D341Med (cell line): ENCODE measurements around the gene IL17B.

ENCODE experiments used
- DNase-seq: peaks from one replicate; pipeline ENCODE4 v3.0.0; 2012; ENCODE audit warnings: low spot score

IL17B gene

GRCh38 chr5:149357370-149358293 lies 21.5 kb downstream of the IL17B start, which contains the start of gene PCYOX1L:
PCYOX1L (plus strand) TSS chr5:149358046; CDS start chr5:149358069, 23 bp downstream.
- DNase-seq: peak; percentile 97

DNA sequence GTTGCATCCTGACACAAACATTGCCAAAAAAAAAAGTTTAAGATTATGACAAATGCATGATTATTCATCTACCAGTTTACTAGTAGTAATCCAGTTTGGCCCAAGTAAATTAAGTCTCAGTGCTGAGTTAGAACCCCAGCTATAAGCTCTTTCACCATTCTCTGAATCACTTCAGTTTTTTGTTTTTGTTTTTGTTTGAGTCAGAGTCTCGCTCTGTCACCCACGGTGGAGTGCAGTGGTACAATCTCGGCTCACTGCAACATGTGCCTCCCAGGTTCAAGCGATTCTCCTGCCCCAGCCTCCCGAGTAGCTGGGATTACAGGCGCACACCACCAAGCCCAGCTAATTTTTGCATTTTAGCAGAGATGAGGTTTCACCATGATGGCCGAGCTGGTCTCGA lies 22.7 kb downstream of the IL17B start:
- no peak for DNase-seq

GRCh38 chr5:149355688-149356087 lies 23.4 kb downstream of the IL17B start:
- no peak for DNase-seq

- no peak for DNase-seq
Observed at GRCh38 chr5:149353911-149354310, 25.2 kb downstream of the IL17B start.

GRCh38 chr5:149352169-149352568 lies 26.9 kb downstream of the IL17B start:
- DNase-seq: no peak

DNA sequence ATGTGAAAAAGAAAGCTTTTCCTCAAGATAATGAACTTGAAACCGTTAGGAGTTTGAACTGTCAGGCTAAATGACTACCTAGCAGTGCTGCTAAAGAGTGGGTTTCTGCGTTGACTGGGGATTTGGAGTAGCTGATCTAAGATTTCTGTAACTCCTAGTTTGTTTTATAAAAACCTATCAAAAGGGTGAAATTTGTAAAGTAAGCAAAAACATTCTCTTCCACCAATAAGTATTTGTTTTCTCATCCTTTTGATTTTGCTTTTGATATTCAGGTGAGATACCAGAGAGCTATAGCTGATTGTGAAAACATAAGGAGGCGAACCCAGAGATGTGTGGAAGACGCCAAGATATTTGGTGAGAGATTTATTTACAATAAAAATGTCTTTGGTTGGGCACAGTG lies 29.7 kb downstream of the IL17B start:
- DNase-seq: no peak

DNA sequence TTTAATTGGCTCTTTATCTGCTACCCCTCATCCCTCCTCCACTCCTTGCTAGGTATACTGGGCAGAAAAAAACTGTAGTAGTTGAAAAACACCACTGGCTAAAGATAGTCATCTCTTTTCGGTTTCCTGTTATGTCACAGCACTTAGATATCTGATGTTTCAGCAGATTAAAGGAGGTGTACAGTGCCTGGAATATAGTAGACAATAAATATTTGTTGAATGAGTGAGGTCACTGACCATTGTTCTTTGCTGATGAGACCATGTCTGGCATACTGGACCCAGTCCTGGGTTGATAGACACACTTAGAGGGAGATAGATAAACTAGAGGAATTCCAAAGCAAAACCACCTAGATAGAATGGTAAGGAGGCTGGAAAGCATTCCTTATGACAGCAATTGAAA lies 30.6 kb downstream of the IL17B start:
- no peak for DNase-seq

GRCh38 chr5:149345892-149346222 lies 33.2 kb downstream of the IL17B start:
- DNase-seq: peak; percentile 31

DNA sequence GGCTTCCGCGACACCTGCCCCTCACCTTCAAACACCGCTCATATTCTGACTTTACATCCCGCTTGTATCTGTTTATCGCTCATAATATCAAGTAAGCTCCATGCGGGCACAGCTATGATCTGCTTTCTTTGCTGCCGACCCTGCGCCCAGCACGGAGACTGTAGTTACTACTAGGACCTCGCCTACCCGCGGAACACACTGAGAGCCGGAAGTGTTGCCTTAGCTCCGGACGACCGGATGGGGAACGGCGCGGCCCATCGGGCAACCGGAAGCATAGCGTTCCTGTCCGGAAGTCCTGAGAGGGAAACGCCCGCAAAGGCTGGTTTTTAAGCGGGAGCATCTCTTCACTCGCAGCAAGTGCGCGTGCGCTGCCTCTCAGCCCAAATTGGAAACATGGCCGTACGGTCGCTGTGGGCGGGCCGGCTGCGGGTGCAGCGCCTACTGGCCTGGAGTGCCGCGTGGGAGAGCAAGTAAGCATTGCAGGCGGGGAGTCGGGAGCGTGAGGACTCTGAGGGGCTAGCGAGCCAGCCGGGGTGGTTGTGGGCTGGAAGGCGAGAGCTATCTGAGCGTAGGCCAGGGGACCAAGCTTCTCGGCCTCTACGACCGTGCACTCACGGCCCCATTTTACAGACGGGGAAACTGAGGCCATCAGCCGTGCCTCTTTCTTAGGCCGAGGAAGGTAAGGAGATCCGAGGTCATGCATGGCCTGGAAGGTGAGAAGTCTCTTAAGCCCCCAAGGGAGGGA lies 33.8 kb downstream of the IL17B start, which contains the start of gene GRPEL2:
TSS of gene GRPEL2 (plus strand) at position 353 of the 745 bp plus-strand sequence. CDS start at position 394, 41 bp downstream.
- peak; percentile 95 for DNase-seq

DNA sequence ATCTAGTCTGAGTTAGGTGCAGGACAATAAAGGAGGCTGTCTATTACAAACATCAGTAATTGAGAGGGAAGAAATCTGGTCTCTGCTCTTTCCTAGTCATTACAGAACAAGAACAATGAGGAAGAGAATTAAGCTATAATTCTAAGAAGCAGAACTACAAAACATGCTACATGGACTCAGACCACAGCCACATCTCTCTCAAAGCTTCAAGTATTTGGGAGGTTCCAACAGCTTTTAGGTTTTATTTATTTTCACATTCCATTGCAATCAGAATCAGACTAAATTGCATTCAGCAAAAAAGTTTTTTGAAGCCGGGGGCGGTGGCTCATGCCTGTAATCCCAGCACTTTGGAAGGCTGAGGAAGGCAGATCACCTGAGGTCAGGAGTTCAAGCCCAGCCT lies 34.9 kb downstream of the IL17B start:
- no peak for DNase-seq

DNA sequence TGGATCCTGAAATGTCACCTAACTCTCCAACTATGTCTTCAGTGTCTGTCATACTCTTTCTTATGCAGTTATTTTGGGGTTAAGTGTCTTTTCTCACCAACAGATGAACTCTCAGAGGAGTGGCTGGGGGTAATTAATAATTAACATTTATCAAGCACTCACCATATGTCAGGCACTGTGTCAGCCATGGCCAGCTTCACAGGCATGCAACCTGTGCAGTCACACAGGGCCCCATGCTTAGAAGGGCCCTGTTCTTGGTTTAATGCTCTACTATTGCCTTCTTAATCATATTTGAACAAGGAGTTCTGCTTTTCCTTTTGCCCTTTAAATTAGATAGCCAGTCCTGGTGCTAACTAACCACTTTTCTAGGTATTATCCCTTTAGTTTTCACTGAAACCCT lies 37.2 kb downstream of the IL17B start:
- DNase-seq: no peak

DNA sequence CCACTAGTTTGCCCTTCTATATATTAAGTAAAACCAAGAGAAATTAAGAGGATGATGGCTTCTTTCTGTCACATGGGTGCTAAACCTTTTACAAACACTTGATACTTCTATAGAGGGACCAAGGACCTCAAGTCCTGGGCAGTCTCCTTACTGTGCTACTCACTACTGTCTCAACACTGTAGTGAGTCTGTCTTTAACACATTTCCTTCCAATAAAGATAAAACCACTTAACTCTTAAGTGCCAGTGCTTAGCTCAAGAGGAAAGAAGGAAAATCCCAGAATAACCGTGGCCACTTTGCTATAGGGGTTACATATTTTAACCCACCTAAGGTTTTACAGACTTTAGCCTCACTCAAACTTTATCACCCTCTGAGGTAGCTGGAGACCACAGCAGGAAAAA lies 38.2 kb downstream of the IL17B start:
- DNase-seq: no peak

DNA sequence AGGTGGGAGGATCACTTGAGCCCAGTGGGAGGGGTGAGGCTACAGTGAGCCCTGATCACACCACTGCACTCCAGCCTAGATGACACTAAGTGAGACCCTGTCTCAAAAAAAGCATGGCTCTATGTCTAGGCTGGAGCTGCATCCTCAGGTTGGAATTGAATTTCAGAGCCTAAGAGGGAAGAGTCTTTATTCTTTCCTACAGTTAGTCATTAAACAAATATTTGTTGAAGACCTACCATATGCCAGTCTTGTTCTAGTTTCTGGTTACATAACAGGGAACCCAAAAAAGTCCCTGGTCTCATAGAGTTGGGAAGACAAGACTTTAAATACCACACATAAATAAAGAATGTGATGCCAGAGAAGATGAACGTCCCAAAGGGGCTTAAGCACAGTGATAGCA lies 40.7 kb downstream of the IL17B start:
- DNase-seq: no peak

DNA sequence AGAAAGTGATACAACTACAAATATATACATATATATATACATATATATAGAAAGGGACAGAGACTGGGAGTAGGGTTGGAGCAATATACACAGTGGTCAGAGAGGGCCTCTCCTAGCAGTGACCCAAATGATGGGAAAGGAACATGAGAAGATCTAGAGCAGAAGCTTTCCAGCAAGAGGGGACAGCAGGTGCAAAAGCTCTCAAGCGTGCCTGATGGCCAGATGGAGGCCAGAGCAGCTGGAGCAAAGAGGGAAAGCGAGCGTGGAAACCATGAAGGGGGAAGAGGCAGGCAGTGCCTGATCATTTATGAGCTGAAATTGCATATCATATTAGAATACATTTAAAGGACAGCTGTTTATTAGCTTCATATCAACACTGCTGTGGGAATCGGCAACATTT lies 41.4 kb downstream of the IL17B start:
- no peak for DNase-seq

GRCh38 chr5:149333711-149334443 lies 45.2 kb downstream of the IL17B start:
- no peak for DNase-seq

GRCh38 chr5:149328177-149328576 lies 50.9 kb downstream of the IL17B start:
- DNase-seq: no peak

GRCh38 chr5:149326611-149327010 lies 52.5 kb downstream of the IL17B start:
- peak; percentile 60 for DNase-seq

- DNase-seq: no peak
Observed at GRCh38 chr5:149325894-149326293, 53.2 kb downstream of the IL17B start.

DNA sequence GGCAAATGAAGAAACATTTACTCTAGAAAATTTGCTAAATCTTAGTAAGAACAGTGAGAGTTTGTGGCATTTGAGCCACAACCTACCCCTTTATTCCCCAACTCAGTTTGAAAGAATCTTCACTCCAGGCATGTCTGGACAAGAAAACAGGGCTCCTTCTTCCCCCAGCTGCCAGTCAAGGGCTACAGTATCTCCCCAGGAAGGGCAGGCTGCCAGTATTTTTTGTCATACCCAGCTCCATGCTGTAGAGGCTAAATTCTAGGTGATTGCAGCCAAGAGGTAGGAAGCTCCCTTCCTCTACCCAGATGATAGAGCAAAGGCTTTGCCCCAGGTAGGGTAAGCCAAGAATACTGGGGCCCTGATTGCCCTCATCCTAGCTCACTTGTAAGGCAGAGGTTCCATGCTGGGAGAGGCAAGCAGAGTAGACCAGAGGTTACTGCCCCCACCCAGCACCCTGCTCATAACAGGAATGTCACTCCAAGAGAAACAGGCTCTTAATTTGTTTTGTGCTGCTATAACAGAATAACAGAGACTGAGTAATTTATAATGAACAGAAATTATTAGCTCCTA lies 53.8 kb downstream of the IL17B start:
- DNase-seq: no peak

DNA sequence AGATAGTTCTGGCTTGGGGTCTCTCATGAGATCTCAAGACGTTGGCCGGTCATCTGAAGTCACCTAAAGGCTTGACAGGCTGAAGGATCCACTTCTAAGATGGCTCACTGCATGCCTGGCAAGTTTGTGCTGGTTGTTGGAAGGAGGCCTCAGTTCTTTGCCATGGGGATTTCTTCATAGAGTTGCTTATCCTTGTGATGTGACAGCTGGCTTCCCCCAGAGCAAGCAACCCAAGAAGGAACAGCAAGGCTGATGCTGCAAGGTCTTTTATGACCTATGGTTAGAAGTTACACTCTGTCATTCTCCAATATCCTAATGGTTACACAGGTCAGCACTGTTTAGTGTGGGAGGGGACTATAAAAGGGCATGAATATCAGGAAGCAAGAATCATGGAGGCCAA lies 54.5 kb downstream of the IL17B start:
- DNase-seq: no peak
